Left renal pelvis (tissue), 4 donors: ENCODE results near the gene BCAN. TPM values are rescaled to one million over a fixed set of nuclear protein-coding genes. Genes with fewer than 3 reads are reported as not detected.

Experiments used
- polyA plus RNA-seq, 4 donors: library from polyadenylated mRNA; unstranded; fragments of 120-200 nt; gene quantifications; one replicate each; pipeline ENCODE4 v1.2.1, GENCODE V29; 2013; ENCODE audit not compliant: insufficient read length in 4 of 4

The BCAN gene
- polyA plus RNA-seq, 4 donors, result 0.21 to 0.82 (median 0.36) TPM

Other genes starting within 250 kb of the BCAN start
- 10 to 100 TPM; 21.1 to 30.2 (median 24.2) TPM for gene MEF2D, start 141.3 kb upstream of the BCAN start, polyA plus RNA-seq
- 10 to 100 TPM; 11.6 to 15.7 (median 13.6) TPM for gene IQGAP3, start 69.6 kb upstream of the BCAN start, polyA plus RNA-seq
- 1 to 10 TPM in 2 of 4 donors, under 1 TPM in 2; 0.79 to 2.0 (median 1.1) TPM for gene TTC24, start 62.4 kb upstream of the BCAN start, polyA plus RNA-seq
- gene NAXE, start 50.3 kb upstream of the BCAN start, polyA plus RNA-seq, result 10 to 100 TPM; 53.7 to 75.2 (median 74.5) TPM
- gene GPATCH4, start 40.6 kb upstream of the BCAN start, polyA plus RNA-seq, result 10 to 100 TPM; 20.5 to 35.1 (median 32.8) TPM
- gene HAPLN2, start 22.7 kb upstream of the BCAN start, polyA plus RNA-seq, result under 1 TPM; 0.16 to 0.63 (median 0.28) TPM
- 100 to 1,000 TPM in 3 of 4 donors, 10 to 100 TPM in 1; 55.8 to 159 (median 147) TPM for gene NES, start 35.3 kb downstream of the BCAN start, polyA plus RNA-seq
- 100 to 1,000 TPM in 2 of 4 donors, 10 to 100 TPM in 2; 96.4 to 313 (median 105) TPM for gene CRABP2, start 63.5 kb downstream of the BCAN start, polyA plus RNA-seq
- gene METTL25B, start 86.4 kb downstream of the BCAN start, polyA plus RNA-seq, result 10 to 100 TPM; 29.3 to 49.2 (median 31.7) TPM
- gene ISG20L2, start 86.6 kb downstream of the BCAN start, polyA plus RNA-seq, result 10 to 100 TPM; 39.0 to 46.1 (median 43.7) TPM
- 10 to 100 TPM; 45.8 to 72.7 (median 66.1) TPM for gene MRPL24, start 99.0 kb downstream of the BCAN start, polyA plus RNA-seq
- gene HDGF, start 109.6 kb downstream of the BCAN start, polyA plus RNA-seq, result 100 to 1,000 TPM; 174 to 284 (median 268) TPM
- gene PRCC, start 125.4 kb downstream of the BCAN start, polyA plus RNA-seq, result 100 to 1,000 TPM in 3 of 4 donors, 10 to 100 TPM in 1; 94.8 to 133 (median 117) TPM
- gene SH2D2A, start 174.7 kb downstream of the BCAN start, polyA plus RNA-seq, result 1 to 10 TPM in 2 of 4 donors, under 1 TPM in 2; 0.60 to 2.3 (median 0.95) TPM
- gene INSRR, start 217.0 kb downstream of the BCAN start, polyA plus RNA-seq, result 1 to 10 TPM; 1.0 to 3.9 (median 1.3) TPM
- gene NTRK1, start 218.7 kb downstream of the BCAN start, polyA plus RNA-seq, result 1 to 10 TPM; 1.2 to 3.1 (median 2.0) TPM